MM.1S (cell line): ENCODE data around the gene TELO2.

ENCODE experiments used
- DNase-seq: peaks from one replicate; pipeline ENCODE4 v3.0.0-alpha.2; 2015
- H2AFZ ChIP-seq: fragments of 300-600 bp; sonication (generic); 2 replicates; pipeline ENCODE4 v1.6.0; 2016; ENCODE audit warnings: antibody characterized with exemption, low read length
- H3F3A ChIP-seq: fragments of 300-600 bp; sonication (generic); 2 replicates; pipeline ENCODE4 v1.6.1; 2016; ENCODE audit warnings: mild to moderate bottlenecking, antibody characterized with exemption, low read length, moderate library complexity, mixed read lengths; ENCODE audit not compliant: insufficient read depth
- H3K27ac ChIP-seq: fragments of 300-600 bp; sonication (generic); 2 replicates; pipeline ENCODE4 v1.5.1; 2016; ENCODE audit warnings: mild to moderate bottlenecking, low read length
- H3K27me3 ChIP-seq: fragments of 300-600 bp; sonication (generic); replicated peaks from 2 replicates; pipeline ENCODE4 v1.6.0; 2016; ENCODE audit warnings: low read length; ENCODE audit not compliant: insufficient read depth
- H3K36me3 ChIP-seq: fragments of 300-600 bp; sonication (generic); replicated peaks from 2 replicates; pipeline ENCODE4 v1.6.1; 2016; ENCODE audit warnings: mild to moderate bottlenecking, low read length, mixed read lengths; ENCODE audit not compliant: insufficient read depth
- H3K4me1 ChIP-seq: fragments of 300-600 bp; sonication (generic); 2 replicates; pipeline ENCODE4 v1.6.1; 2016; ENCODE audit warnings: low read length, mixed read lengths
- H3K4me2 ChIP-seq: fragments of 300-600 bp; sonication (generic); 2 replicates; pipeline ENCODE4 v1.6.0; 2016; ENCODE audit warnings: low read depth, low read length
- H3K4me3 ChIP-seq: fragments of 300-600 bp; sonication (generic); 2 replicates; pipeline ENCODE4 v1.5.1; 2016; ENCODE audit warnings: low read length, mixed read lengths
- H3K79me2 ChIP-seq: fragments of 300-600 bp; sonication (generic); 2 replicates; pipeline ENCODE4 v1.6.1; 2016; ENCODE audit warnings: mixed run types, low read length, mixed read lengths
- H3K9ac ChIP-seq: fragments of 300-600 bp; sonication (generic); 2 replicates; pipeline ENCODE4 v1.6.1; 2016; ENCODE audit warnings: low read length, mixed read lengths
- H3K9me2 ChIP-seq: fragments of 300-600 bp; sonication (generic); replicated peaks from 2 replicates; pipeline ENCODE4 v1.6.1; 2016; ENCODE audit warnings: mild to moderate bottlenecking, low read length, mixed read lengths; ENCODE audit not compliant: insufficient read depth
- H3K9me3 ChIP-seq: fragments of 300-600 bp; sonication (generic); replicated peaks from 2 replicates; pipeline ENCODE4 v1.6.1; 2016; ENCODE audit warnings: mild to moderate bottlenecking, low read length, mixed read lengths; ENCODE audit not compliant: insufficient read depth
- H4K20me1 ChIP-seq: fragments of 300-600 bp; sonication (generic); 2 replicates; pipeline ENCODE4 v1.6.1; 2016; ENCODE audit warnings: mild to moderate bottlenecking, low read length, moderate library complexity, mixed read lengths; ENCODE audit not compliant: insufficient read depth
- EZH2 ChIP-seq: fragments of 300-600 bp; sonication (generic); optimal IDR thresholded peaks from 2 replicates; pipeline ENCODE3; 2017; ENCODE audit warnings: low read depth, mild to moderate bottlenecking, antibody characterized with exemption, low read length, mixed read lengths
- EZH2phosphoT487 ChIP-seq: fragments of 300-600 bp; sonication (generic); IDR thresholded peaks from 2 replicates; pipeline ENCODE4 v1.6.1; 2018; ENCODE audit warnings: antibody characterized with exemption, low read length
- TF ChIP-seq, protein P1 (sequence below): fragments of 300-600 bp; sonication (generic); IDR thresholded peaks from 2 replicates; pipeline ENCODE4 v1.5.1; 2016; ENCODE audit warnings: antibody characterized with exemption, low read length, mixed read lengths

TELO2 gene

GRCh38 chr16:1510272-1510671 lies 17.1 kb downstream of the TELO2 start:
- no peak overlapping the region for H3K27ac ChIP-seq
- no peaks in the 10 kb centered on the region for H3F3A ChIP-seq
- no peak overlapping the region for H3K4me3 ChIP-seq
- no peak overlapping the region for H3K9ac ChIP-seq
- no peaks in the 10 kb centered on the region for H3K9me2 ChIP-seq
- no peaks in the 10 kb centered on the region for H4K20me1 ChIP-seq
- no peak overlapping the region for H2AFZ ChIP-seq
- H3K9me3 ChIP-seq = no peaks in the 10 kb centered on the region
- no peaks in the 10 kb centered on the region for H3K27me3 ChIP-seq
- no peak overlapping the region for H3K4me2 ChIP-seq
- no peak for DNase-seq
- no peaks in the 10 kb centered on the region for H3K36me3 ChIP-seq
- TF ChIP-seq, protein P1, sequence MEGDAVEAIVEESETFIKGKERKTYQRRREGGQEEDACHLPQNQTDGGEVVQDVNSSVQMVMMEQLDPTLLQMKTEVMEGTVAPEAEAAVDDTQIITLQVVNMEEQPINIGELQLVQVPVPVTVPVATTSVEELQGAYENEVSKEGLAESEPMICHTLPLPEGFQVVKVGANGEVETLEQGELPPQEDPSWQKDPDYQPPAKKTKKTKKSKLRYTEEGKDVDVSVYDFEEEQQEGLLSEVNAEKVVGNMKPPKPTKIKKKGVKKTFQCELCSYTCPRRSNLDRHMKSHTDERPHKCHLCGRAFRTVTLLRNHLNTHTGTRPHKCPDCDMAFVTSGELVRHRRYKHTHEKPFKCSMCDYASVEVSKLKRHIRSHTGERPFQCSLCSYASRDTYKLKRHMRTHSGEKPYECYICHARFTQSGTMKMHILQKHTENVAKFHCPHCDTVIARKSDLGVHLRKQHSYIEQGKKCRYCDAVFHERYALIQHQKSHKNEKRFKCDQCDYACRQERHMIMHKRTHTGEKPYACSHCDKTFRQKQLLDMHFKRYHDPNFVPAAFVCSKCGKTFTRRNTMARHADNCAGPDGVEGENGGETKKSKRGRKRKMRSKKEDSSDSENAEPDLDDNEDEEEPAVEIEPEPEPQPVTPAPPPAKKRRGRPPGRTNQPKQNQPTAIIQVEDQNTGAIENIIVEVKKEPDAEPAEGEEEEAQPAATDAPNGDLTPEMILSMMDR = no peak
- TF ChIP-seq EZH2 (no peak), EZH2phosphoT487 (no peak)
- no peaks in the 10 kb centered on the region for H3K79me2 ChIP-seq
- H3K4me1 ChIP-seq = no peaks in the 10 kb centered on the region

DNA sequence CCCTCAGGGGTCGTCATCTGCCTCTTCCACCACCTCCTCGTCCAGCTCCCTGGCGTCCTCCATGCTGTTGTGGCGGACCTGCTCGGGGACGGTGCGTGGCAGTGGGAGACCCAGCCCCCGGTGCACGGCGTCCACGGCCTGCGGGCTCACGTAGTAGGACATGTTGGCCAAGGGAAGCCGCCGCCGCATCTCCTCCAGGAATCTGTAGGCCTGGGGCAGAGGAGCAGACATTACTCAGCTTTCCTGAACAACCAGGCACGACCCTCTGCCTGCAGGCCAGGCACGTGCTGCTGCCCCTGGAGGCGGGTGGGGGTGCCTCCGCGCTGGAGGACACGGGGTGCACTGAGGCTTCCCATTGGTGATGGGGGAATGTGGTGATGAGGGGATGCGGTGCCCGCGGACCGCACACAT lies 17.8 kb downstream of the TELO2 start:
- Histone ChIP-seq H3K4me2 (no peak overlapping the region), H3K9ac (no peak overlapping the region), H3K36me3 (no peaks in the 10 kb centered on the region), H4K20me1 (no peaks in the 10 kb centered on the region), H3K4me1 (no peaks in the 10 kb centered on the region), H3K4me3 (no peak overlapping the region), H3F3A (no peaks in the 10 kb centered on the region), H3K27ac (no peak overlapping the region), H3K9me2 (no peaks in the 10 kb centered on the region), H3K27me3 (no peaks in the 10 kb centered on the region), H3K9me3 (no peaks in the 10 kb centered on the region), H3K79me2 (no peaks in the 10 kb centered on the region), H2AFZ (no peak overlapping the region)
- TF ChIP-seq EZH2 = no peak
- TF ChIP-seq, protein P1 = no peak
- TF ChIP-seq EZH2phosphoT487 = no peak
- no peak for DNase-seq

- Histone ChIP-seq H3K27me3 (no peaks in the 10 kb centered on the region), H3F3A (no peaks in the 10 kb centered on the region), H3K4me1 (no peaks in the 10 kb centered on the region), H2AFZ (no peak overlapping the region), H3K9me3 (no peaks in the 10 kb centered on the region), H4K20me1 (no peaks in the 10 kb centered on the region), H3K9ac (no peak overlapping the region), H3K4me3 (no peak overlapping the region), H3K4me2 (no peak overlapping the region), H3K27ac (no peak overlapping the region), H3K79me2 (no peaks in the 10 kb centered on the region), H3K36me3 (no peaks in the 10 kb centered on the region), H3K9me2 (no peaks in the 10 kb centered on the region)
- DNase-seq = no peak
- TF ChIP-seq EZH2 (no peak), EZH2phosphoT487 (no peak)
- TF ChIP-seq, protein P1 = no peak
These were observed 18.8 kb downstream of the TELO2 start for GRCh38 chr16:1511662-1512569.
